Left lobe of liver (tissue), 2 donors: ENCODE measurements around the gene BTBD9. TPM values are rescaled to one million over a fixed set of nuclear protein-coding genes. Genes with fewer than 3 reads are reported as not detected.

Experiments used
- ATAC-seq: fragments of 200-7000 bp; cut with Tn5 transposase; one replicate; pipeline ENCODE4 v1.9.1; 2020; ENCODE audit warnings: mild to moderate bottlenecking, moderate library complexity
- DNase-seq: peaks from one replicate; pipeline ENCODE4 v3.0.0-alpha.2; 2020; ENCODE audit warnings: low spot score
- total RNA-seq: library from RNA; stranded (reverse); gene quantifications from one replicate; pipeline ENCODE4 v1.2.1, GENCODE V29; 2021
- donor health status: DM: no; HTN: no; CAD: no; lungs with moderate emphysema.
- donor health status: DM: no; HTN: yes; CAD: no.

Gene BTBD9
- total RNA-seq, 1 donor from 2014 or later, result 4.7 TPM

DNA sequence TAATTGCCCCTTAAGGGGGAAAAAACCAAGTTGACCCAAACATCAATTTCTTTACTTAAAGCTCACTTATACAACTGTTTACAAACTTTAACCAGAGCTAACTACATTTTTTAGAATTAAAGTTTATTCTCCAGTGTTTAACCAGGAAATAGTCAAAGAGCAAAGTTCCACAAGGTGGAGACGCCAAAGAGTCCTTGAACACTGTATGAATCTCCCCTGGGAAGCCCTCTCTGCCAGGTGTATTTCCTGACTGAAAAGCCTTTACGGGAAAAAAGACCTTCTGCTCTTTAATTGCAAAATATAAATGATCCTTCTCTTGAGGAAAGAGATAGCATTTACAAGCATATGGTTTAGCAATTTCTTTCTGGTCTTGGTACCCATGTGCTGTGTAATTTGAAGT is 36.2 kb downstream of the BTBD9 start:
- DNase-seq, result no peak
- ATAC-seq, result no peak

DNA sequence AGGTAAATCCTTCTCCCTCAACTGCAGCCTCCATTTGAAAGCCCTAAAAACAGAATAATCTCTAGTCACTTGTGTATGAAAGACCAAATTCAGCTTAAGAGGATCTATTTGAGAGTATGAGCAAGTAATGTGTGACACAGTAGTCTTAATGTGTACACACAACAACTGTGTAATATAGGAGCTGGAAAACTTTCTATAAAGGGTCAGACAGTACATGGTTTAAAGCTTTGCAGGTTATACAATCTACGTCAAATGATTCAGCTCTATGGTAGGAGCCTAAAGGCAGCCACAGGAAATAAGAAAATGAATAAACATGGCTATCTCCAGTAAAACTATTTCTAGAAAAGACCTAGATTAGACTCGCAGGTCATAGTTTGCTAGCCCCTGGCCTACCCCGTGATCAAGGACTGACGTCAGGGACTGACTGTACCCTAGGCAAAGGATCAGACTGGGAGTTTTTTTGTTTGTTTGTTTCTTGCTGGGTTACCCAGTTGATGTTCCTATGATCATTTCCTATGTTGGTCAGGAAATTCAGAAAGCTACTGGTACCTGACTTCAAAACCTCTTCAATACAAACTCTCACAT is 39.7 kb downstream of the BTBD9 start:
- no peak for DNase-seq
- ATAC-seq, result peak; percentile 58

DNA sequence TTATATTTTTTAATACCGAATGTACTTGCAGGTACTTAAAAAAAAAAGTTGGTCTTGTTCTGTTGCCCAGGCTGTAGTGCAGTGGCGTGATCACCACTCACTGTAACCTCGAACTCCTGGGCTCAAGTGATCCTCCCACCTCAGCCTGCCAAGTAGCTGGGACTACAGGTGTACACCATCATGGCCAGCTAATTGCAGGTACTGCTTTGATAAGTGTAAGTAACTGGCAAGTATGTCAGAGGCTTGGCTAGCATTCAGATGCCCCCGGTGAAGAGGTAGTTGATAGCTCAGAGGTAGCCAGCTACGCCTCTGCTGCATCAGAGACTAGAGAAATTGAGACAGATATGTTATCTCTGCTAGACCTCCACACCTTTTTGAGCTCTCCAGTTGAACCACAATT is 40.5 kb downstream of the BTBD9 start:
- DNase-seq, result no peak
- ATAC-seq, result no peak

DNA sequence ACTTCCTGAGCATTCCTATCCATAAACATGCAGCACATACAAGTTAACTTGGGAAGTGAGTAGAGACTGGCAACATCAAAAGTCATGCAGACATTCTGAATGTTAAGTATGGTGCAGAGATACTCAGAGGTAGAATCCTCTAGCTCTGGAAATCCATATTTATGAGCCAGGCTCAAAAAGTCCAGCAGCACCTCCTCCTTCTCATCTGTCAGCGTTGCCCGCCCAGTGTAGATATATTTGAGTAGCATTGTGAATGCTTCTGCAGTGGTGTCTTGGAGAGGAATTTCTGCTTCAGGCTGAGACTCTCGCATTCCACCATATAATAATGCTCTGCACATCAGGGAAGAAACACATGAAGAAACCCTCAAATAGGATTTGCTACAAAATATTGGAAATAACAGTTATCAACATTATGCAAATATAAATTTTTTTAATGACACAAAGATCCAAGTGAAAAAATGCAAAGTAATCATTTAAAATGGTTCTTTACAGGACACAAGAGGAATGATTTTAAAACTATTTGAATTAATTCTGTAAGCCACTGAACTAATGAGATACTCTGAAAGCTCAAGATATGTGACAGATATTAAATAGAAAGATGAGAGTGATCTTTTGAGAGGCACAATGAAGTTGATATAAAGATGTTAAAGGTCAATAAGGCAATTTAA is 45.6 kb downstream of the BTBD9 start:
- no peak for ATAC-seq
- DNase-seq, result no peak

DNA sequence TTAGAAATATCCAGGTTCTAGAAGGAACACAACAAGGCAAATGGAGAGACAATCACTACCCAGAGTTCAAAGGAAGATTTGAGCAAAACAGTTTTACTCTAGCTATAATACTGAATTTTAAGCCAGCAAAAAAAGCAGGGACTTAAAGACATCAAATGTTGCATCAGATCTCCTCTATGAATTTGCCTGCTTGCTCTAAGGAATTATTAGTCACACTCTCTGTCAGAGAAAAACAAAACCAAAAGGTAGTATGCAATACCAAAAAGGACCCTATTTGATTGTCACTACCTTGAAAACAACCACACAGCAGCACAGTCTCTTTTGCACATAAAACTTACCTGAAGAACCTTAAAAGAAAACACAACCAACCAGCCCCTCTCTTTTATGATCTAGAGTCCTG is 46.3 kb downstream of the BTBD9 start:
- no peak for DNase-seq
- no peak for ATAC-seq

DNA sequence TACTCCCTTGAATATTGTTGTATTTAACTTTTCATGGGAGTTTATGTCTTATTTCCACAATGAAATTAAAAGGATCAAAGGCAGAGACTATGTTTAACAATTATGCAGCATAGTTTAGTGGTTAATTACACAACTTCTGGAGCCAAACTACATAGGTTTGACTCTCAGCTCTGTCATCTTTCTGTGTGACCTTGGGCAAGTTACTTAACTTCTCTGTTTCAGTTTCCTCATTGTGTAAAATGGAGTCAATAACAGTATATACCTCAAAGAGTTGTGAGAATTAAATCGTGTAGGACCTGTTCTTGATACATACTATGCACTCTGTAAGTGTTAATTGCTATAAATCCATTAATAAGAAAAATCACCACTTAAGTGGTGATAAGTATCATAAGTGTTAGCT is 48.3 kb downstream of the BTBD9 start:
- ATAC-seq, result no peak
- no peak for DNase-seq

DNA sequence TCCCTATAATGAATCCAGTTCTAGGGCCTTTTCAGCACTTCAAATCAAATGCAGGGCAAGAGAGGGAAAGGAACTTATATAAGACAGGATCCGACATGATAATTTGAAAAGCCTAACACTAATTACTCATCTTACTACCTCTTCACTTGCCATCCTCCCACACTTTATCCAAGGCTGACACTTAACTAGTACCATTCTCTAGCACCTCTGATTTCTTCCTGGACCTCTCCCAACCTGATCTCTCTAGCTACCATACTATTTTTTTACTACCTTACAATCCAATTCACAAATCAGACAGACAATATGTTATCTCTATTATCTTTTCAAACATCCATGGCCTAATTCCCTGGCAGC is 50.4 kb downstream of the BTBD9 start:
- ATAC-seq (no peak), DNase-seq (no peak)

DNA sequence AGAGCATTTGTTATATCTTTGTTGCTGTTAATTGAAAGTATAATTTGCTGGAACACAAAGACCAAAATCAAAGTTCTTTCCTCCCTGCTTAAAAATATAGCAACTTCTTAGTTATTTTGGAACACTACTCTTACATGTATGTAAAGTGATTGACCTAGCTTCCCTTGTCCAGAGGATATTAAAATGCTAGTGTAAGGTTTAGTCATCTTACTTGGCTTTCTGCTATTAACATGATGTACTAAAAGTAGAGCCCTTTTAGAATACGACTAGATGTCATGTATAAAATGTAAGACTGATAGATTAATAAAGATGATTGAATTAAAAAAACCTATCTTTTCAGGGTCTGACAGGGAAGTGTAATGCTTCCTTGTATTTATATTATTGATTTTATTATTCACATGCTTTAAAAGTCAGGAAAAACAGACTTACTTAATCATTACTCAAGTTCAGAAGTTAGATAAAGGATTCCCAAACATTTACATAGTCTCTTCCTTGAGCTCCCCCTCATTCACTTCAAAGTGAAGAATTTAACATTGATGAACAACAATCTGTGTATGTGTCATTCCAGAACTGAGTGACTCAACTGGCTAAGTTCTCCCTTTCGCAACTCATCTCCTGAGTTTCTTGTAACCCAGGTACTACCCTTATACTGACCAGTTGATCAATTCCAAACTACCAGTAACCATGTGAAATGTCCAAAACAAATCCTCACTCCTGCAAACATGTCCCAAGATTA is 50.9 kb downstream of the BTBD9 start:
- no peak for ATAC-seq
- no peak for DNase-seq

DNA sequence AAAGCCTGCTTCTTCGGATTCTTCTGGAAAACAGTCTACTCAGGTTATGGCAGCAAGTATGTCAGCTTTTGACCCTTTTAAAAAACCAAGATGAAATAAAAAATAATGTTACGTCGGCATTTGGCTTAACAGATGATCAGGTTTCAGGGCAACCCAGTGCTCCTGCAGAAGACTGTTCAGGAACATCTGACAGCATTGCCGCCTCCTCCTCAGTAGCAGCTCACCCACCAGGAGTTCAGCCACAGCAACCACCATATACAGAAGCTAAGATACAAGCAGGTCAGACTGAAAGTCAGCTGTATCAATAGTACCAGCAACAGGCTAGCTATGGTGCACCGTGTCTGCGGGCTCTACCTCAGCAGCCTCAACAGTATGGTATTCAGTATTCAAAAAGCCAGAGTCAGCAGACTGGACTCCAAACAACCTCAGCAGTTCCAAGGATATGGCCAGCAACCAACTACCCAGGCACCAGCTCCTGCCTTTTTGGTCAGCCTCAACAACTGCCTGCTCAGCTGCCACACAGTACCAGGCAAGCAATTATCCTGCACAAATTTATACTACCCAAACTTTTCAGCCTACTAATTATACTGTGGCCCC is 51.9 kb downstream of the BTBD9 start:
- no peak for ATAC-seq
- DNase-seq, result no peak

DNA sequence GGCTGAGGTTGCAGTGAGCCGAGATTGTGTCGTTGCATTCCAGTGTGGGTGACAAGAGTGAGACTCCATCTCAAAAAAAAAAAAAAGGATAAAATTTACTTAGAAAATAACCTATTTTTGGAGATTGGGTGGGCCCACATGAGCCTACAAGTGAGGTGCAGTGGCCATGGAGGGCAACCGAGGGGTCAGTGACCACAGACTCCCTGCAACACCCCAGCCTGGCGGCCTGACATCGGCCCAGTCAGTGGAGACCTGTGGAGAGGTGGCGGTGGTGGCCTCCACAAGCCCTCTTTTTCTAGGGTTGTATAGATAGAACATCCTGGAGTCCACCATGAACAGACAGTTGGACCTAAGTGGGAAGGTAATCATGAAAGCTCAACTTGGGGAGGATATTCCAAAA is 52.7 kb downstream of the BTBD9 start:
- ATAC-seq (no peak), DNase-seq (no peak)

DNA sequence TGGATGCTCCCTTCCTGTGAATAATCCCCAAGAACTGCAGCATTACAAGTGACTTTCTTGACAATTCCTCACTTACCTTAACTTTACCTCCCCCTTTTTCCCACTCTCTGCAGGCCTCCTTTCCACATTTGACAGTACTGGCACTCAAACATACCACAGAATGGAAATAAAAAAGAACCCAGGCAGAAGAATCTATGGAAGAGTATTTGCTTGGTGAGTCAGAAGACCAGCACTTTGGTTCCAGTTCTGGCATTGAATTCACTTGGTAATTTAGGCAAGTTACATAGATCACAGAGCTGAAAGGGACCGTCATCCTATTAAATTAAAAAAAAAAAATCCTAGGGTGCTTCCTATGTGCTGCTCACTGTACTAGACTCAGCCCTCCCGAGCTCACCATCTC is 55.0 kb downstream of the BTBD9 start:
- DNase-seq (no peak), ATAC-seq (no peak)

DNA sequence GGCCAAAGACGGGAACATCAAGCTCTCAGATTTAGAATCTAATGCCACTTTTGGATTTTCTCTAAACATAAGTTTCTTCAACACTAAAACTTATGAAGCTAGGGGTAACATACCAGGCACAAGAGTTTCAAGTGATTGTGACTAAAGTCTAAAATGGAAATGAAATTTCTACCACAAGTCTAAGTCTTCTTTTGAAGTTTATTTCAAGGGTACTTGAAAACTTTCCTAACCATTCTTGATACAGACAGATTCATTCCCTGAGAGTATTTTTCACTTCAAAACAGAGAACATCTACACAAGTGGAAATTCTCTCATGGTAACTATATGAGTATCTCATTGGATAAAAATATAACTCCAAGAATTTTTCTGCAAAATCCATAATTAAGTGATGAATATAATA is 56.2 kb downstream of the BTBD9 start:
- DNase-seq (no peak), ATAC-seq (no peak)

DNA sequence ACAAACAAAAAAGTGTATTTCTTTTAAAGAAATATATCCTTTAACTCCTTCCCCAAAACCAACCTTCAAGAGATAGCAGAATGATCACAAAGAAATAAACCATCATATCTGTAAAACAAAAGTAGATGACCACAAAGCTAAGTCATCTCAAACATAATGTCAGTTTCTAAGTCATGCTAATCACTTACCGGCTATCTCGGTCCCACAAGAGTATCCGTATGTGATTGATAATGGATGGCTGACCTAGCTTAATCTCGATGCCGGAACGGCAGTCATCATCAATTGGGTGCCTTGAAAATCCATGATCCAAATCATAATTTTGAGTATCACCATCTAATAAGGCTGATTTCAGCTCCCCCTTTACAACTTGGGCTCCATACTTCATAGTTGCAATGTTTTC is 59.7 kb downstream of the BTBD9 start:
- no peak for DNase-seq
- no peak for ATAC-seq

DNA sequence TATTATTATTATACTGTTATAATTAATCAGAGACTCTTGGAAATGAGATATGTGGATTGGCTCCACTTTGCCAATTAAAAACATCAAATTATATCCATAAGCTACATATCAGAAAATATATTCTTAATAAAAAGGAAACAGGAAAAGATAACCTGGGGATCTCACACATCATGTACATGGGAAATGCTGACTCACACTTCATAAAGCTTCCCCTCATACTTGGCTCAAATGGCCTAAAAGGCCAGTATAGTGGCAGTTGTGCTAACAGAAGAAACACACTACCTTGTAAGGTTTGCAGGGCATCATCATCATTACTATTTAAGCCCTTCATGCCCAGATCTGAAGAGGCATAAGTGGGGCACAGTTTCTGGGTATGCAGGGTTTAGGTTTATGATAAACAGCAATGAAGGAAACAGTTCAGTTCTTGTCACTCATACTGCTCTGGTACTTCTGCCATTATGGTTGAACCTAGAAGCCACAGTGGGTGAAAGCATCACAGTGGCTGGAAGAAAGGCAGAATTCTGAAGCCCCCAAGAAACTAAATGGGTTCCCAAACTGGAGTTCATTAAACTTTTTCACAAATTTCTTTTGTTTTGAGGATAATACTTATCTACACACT is 60.6 kb downstream of the BTBD9 start:
- ATAC-seq, result no peak
- DNase-seq, result no peak

DNA sequence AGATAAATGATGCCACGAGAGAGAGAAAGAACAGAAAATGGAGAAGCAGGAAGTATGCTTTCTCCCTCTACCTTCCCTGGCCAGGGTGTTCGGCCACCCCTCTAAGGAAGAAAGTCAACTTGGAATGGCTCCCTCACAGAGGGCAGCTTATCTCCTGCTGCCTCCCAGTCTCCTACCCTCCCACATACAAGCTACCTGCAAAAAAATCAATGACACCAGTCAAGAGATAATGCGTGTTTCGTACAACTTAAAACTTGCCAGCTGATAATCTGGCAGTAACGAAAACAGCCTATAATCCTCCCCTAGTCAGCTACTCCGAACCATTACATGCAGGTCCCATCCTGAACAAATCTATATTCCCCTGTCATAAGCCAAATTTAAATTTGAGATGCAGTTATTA is 61.7 kb downstream of the BTBD9 start:
- ATAC-seq, result no peak
- no peak for DNase-seq

DNA sequence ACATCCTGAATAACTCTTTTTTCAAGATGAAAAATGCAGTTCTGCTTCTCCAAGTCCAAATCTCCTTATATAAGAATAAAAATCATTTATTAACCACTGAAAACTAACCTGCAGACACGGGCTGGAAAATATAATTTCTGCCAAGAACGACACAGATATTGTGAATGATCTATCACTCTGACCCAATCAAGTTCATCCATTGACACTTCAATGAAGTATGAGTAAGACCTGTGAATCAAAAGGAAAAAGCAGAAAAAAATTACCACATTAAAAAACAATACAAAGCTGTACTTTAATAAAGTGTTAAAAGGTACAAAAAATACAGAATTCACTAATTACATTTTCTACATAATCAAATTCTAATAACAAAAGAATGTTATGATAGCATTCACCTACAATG is 62.2 kb downstream of the BTBD9 start:
- DNase-seq (no peak), ATAC-seq (no peak)

DNA sequence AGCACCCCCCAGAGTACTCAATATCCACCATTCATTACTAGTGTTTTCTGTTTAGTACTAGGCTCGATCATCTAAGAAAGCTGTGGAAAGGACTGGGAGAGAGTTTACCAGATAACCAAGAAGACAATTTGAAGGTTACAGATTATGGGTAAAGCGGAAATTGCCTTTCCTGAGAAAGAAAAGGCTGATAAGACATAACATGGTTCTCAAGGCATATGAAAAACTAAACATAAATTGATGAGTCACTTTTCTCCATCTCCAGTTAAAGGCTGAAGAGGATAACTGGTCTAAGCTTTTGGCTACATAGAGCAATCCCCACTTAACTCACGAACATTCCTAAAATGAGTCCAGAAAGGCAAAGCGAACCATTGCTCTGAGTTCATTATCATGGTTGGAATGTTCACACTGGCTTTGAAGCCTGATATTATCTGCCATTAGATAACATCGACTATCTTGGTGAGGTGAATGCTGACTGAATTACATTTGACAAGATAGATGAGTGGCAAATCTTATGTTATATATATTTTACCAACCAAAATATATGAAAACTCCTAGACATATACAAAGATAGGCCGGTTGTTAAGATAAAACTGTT is 65.8 kb downstream of the BTBD9 start:
- ATAC-seq (no peak), DNase-seq (no peak)

DNA sequence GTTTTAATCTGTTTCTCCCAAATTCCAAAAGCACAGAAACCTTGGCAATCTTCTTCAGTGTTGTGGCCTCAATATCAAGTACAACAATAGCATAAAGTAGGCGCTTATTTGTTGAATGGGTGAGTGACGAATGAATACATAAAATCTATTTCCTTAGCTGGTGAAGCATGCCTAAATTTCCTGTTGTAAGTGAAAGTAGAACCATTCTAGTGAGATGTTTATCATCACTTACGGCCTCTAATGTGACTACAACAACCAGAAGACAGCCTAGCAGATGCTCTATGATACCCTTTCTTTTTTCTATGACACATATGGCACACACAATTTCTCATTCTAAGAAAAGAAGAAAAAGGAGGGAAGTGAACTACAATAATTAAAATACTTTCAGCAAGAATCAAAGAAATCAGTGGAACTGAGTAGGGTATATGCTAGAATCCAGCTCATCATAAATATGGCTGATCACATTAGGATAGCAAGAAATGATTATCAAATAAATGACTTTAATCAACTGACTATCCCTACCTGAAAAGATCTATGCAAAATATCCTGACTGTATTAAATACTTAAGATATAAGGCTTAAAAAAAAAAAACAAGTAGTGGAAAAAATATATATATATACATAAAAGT is 67.4 kb downstream of the BTBD9 start:
- DNase-seq, result no peak
- no peak for ATAC-seq

DNA sequence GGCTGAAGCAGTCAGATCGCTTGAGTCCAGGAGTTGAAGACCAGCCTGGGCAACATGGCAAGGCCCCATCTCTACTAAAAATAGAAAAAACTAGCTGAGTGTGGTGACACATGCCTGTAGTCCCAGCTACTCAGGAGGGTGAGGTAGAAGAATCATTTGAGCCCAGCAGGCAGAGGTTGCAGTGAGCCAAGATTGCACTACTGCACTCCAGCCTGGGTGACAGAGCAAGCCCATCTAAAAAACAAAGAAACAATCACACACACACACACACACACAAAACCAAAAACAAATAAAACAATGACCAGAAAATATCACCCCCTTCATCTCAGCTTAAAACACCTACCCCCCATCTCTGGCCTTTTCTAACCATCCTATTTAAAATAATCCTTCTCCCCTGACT is 68.0 kb downstream of the BTBD9 start:
- ATAC-seq (no peak), DNase-seq (no peak)

DNA sequence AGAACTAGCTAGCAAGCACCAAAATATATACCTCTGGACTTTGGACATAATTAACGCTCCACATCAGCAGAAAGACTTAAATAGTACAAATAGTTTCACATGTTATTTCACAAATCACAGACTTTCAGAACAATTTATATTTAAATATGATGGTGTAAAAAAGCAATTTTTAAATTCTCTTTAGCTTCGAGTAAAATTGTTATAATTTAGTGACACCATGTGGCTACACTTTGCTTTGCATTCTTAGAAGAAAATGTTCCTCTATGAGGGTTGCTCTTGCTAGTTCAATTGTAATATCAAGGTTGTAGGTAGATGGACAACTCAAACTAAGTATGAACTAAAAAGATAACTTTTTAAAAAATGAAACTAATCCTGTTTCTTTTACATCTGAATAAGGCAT is 69.0 kb downstream of the BTBD9 start:
- peak; percentile 62 for ATAC-seq
- DNase-seq, result no peak

DNA sequence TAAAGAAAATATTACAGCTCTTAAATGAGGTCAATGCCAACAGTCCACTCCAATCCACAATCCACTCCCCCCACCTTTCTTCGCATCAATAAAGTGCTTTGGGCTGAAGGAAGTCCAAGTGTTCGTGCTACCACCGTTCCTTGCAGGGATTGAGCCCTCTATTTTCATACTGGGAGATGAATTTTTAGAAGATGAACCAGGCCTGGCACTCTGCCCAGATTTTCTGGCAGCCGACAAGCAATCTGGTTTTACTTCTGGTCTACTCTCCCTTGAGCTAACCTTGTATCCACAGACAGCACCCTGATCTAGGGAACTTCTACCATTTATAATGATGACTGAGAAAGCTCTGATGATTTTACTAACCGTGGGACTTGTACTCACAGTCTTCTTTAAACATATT is 72.3 kb downstream of the BTBD9 start:
- ATAC-seq (peak; percentile 22), DNase-seq (peak; percentile 61)
